Ascending aorta (tissue), 2 donors: Measurements from ENCODE around the gene AKAP6. TPM values are rescaled to one million over a fixed set of nuclear protein-coding genes. Genes with fewer than 3 reads are reported as not detected.

ENCODE experiments used
- DNase-seq, 2 donors: peaks; one replicate each; pipeline ENCODE4 v3.0.0-alpha.2; 2019; ENCODE audit warnings: low spot score in 2 of 2
- H3K27ac ChIP-seq, 2 donors: fragments of 200-600 bp; sonication (generic); one replicate each; pipeline ENCODE4 v1.5.1; 2016 to 2017; ENCODE audit warnings: mild to moderate bottlenecking in 1 of 2
- H3K27me3 ChIP-seq: fragments of 200-600 bp; sonication (generic); one replicate; pipeline ENCODE4 v1.5.1; 2017
- H3K36me3 ChIP-seq, 2 donors: fragments of 200-600 bp; sonication (generic); one replicate each; pipeline ENCODE4 v1.5.1; 2016
- H3K4me1 ChIP-seq, 2 donors: fragments of 200-600 bp; sonication (generic); one replicate each; pipeline ENCODE4 v1.5.1; 2016 to 2017; ENCODE audit warnings: mild to moderate bottlenecking in 1 of 2
- H3K4me3 ChIP-seq, 2 donors: fragments of 200-600 bp; sonication (generic); one replicate each; pipeline ENCODE4 v1.5.1; 2016 to 2017; ENCODE audit warnings: mild to moderate bottlenecking in 1 of 2
- H3K9me3 ChIP-seq, 2 donors: fragments of 200-600 bp; sonication (generic); one replicate each; pipeline ENCODE4 v1.5.1; 2016
- CTCF ChIP-seq, 3 experiments: fragments of 200-600 bp in 2 of 3; fragments of 450-650 bp in 1 of 3; sonication (generic) in 2 of 3; IDR thresholded peaks; one replicate each; pipeline ENCODE4 v1.5.1; 2016 to 2019; ENCODE audit warnings: antibody characterized with exemption in 3 of 3, mild to moderate bottlenecking in 1 of 3, moderate library complexity in 1 of 3
- intact Hi-C: fragments of 100-400 bp; cut with DNase I; formaldehyde crosslinking; loops from one replicate; pipeline ENCODE4 v1.15.1; 2023
- total RNA-seq: library from RNA; depleted of rRNA; stranded (reverse); fragments of >200 nt; gene quantifications from one replicate; pipeline ENCODE4 v1.1.0, GENCODE V29; 2016

Gene AKAP6
- total RNA-seq, 1 donor from 2014 or later: 21.1 TPM

DNA sequence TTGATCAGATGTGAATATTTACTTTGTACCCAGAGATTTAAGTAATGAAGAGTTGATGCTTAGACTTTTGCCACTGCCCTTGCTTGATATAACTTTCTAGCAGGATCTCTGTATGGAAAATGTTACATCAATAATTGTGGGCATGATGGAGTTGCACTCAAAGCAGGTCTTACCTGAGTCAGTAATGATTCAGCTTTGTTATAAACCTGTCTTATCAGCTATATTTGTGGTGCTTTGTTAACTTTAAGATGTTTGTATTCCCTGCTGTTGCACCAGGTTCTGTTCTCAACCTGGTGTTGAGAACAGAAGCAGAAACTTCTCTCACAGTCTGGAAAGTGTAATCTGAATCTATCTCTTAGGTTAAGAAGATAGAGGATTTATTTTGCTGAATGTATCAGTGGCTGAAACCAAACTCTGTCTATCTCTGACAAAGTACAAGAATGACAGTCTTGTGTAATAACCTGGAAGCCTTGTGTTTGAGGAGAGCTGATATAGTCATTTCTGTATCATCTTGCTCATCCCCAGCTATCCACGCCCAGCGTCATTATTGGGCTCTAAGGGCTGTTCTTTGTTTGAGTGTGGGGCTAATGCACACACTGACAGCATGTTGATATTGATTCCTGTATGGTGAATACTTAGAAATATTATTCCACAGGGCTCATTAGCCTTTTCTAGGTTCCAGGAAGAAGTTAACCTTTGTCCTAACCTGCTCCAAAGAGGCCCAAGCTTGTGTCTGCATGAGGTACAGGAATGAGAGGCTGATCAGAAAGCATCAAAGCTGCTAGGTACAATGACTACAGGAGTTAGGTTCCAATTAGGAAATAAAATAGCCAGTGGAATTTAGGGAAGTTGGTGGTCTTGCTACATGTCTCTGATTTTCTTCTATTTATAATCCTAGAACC lies 3.6 kb downstream of the AKAP6 start:
- intact Hi-C loops: no loop called here
- no peaks in the 10 kb centered on the region for H3K9me3 ChIP-seq
- no peak for TF ChIP-seq CTCF (IDR thresholded peaks at IDR 0.05)
- no peaks in the 10 kb centered on the region for H3K36me3 ChIP-seq
- no peaks in the 10 kb centered on the region for H3K4me1 ChIP-seq
- H3K4me3 ChIP-seq: no peak overlapping the region
- no peak for DNase-seq
- H3K27me3 ChIP-seq: no peaks in the 10 kb centered on the region
- H3K27ac ChIP-seq: no peak overlapping the region

GRCh38 chr14:32336702-32337101 lies 7.6 kb downstream of the AKAP6 start:
- TF ChIP-seq CTCF (IDR thresholded peaks at IDR 0.05): no peak
- no peak overlapping the region for H3K4me3 ChIP-seq
- H3K36me3 ChIP-seq: no peaks in the 10 kb centered on the region
- H3K27ac ChIP-seq: no peak overlapping the region
- H3K27me3 ChIP-seq: no peaks in the 10 kb centered on the region
- intact Hi-C loops: no loop called here
- no peaks in the 10 kb centered on the region for H3K9me3 ChIP-seq
- DNase-seq: no peak
- no peaks in the 10 kb centered on the region for H3K4me1 ChIP-seq

DNA sequence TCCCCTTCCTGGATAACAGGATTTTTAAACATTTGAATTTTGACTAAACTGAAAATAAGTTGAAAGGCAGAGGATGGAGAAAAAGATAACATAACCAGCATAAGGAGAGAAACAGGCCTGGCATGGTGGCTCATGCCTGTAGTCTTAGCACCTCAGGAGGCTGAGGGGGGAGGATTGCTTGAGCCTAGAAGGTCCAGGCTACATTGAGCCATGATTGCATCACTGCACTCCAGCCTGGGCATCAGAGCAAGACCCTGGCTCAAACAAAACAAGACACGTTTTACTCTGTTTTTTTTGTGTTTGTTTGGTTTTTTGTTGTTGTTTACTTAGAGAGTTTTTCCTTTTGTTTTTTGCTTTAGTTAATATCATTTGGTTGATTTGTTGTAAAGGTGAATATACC lies 8.7 kb downstream of the AKAP6 start:
- no peak for DNase-seq
- Histone ChIP-seq H3K27me3 (no peaks in the 10 kb centered on the region), H3K27ac (no peak overlapping the region), H3K4me1 (no peaks in the 10 kb centered on the region), H3K4me3 (no peak overlapping the region), H3K9me3 (no peaks in the 10 kb centered on the region), H3K36me3 (no peaks in the 10 kb centered on the region)
- no peak for TF ChIP-seq CTCF (IDR thresholded peaks at IDR 0.05)
- intact Hi-C loops: no loop called here

GRCh38 chr14:32339188-32339587 lies 10.1 kb downstream of the AKAP6 start:
- no peak for TF ChIP-seq CTCF (IDR thresholded peaks at IDR 0.05)
- Histone ChIP-seq H3K4me1 (no peaks in the 10 kb centered on the region), H3K36me3 (no peaks in the 10 kb centered on the region), H3K27ac (no peak overlapping the region), H3K4me3 (no peak overlapping the region), H3K9me3 (no peaks in the 10 kb centered on the region), H3K27me3 (no peaks in the 10 kb centered on the region)
- intact Hi-C loops: no loop called here
- DNase-seq: no peak

GRCh38 chr14:32341947-32342846 lies 13.1 kb downstream of the AKAP6 start:
- H3K27me3 ChIP-seq: no peaks in the 10 kb centered on the region
- DNase-seq: no peak
- intact Hi-C loops: no loop called here
- no peak overlapping the region for H3K4me3 ChIP-seq
- H3K36me3 ChIP-seq: no peaks in the 10 kb centered on the region
- H3K4me1 ChIP-seq: no peaks in the 10 kb centered on the region
- H3K27ac ChIP-seq: no peak overlapping the region
- no peaks in the 10 kb centered on the region for H3K9me3 ChIP-seq
- TF ChIP-seq CTCF (IDR thresholded peaks at IDR 0.05): no peak
